ENCODE results near the gene CBFA2T3. TPM values are rescaled to one million over a fixed set of nuclear protein-coding genes. Genes with fewer than 3 reads are reported as not detected.

The CBFA2T3 gene
- polyA plus RNA-seq, 1 experiment, result not detected

DNA sequence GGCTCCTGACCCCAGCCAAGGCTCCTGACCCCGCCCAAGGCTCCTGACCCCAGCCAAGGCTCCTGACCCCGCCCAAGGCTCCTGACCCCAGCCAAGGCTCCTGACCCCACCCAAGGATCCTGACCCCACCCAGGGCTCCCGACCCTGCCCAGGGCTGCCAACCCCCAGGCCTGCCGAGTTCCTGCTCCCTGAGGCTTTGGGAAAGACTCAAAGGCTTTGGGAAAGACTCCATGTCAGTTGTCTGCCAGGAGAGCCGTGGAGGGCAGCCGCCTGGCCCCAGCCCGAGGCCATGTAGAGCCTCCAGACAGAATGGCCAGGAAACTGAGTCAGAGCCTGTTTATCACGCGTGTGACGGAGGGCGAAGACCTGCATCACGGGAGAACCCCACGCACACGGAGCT, 21.1 kb downstream of the CBFA2T3 start:
- CTCF ChIA-PET, result no interaction called here
- TF ChIP-seq, protein P1, sequence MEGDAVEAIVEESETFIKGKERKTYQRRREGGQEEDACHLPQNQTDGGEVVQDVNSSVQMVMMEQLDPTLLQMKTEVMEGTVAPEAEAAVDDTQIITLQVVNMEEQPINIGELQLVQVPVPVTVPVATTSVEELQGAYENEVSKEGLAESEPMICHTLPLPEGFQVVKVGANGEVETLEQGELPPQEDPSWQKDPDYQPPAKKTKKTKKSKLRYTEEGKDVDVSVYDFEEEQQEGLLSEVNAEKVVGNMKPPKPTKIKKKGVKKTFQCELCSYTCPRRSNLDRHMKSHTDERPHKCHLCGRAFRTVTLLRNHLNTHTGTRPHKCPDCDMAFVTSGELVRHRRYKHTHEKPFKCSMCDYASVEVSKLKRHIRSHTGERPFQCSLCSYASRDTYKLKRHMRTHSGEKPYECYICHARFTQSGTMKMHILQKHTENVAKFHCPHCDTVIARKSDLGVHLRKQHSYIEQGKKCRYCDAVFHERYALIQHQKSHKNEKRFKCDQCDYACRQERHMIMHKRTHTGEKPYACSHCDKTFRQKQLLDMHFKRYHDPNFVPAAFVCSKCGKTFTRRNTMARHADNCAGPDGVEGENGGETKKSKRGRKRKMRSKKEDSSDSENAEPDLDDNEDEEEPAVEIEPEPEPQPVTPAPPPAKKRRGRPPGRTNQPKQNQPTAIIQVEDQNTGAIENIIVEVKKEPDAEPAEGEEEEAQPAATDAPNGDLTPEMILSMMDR (IDR thresholded peaks at IDR 0.05; ENCODE audit: low read depth, low read length), result no peak
- peaks cover 27% of the 10 kb centered on the region for H3K27me3 ChIP-seq (ENCODE audit: control insufficient read depth, insufficient read depth, low read length)
- POLR2A ChIA-PET, result no interaction called here
- H3K9me3 ChIP-seq (ENCODE audit: control insufficient read depth, insufficient read depth, low read length), result peaks cover 13% of the 10 kb centered on the region; the same call in 1 of the 2 replicates
- no peak for DNase-seq (ENCODE audit: low read depth, low spot score)
- H3K27ac ChIP-seq (ENCODE audit: low read depth, low read length), result no peak overlapping the region
- H3K4me3 ChIP-seq (ENCODE audit: low read depth, low read length), result no peak overlapping the region

DNA sequence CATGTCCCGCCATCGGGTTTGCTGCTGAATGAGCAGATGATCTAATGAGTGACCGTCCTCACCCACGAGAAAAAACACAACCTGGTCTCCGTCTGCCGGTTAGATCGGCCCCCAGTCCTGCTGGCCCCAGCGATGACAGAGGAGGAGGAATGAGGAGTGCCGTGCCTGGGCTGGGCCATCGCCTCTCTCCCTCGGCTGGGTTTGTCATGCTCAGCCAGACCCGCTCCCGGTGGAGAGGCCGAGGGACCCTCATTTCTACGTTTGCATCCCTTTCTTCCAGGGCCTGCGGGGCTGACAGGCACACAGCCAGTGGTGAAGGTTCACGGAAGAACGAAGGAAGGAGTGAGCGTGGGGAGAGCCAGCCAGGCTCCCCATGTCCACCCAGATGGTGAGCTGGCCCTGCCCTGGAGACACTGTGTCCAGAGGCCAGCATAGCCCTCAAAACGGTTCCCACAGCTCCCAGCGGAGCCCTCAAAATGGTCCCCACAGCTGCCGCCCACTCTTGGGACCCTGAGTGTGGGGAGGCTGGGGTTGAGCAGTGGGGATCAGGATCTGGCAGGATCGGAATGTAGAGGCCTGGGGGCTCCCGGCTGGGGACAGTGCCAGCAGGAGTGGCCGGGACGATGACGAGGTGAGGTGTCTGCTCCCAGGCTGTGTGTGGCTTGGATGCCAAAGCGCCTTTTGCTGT, 23.9 kb downstream of the CBFA2T3 start:
- no peak overlapping the region for H3K27ac ChIP-seq (ENCODE audit: low read depth, low read length)
- TF ChIP-seq, protein P1 (IDR thresholded peaks at IDR 0.05; ENCODE audit: low read depth, low read length), result no peak
- ChIA-PET CTCF (no interaction called here), POLR2A (no interaction called here)
- peaks cover 24% of the 10 kb centered on the region for H3K27me3 ChIP-seq (ENCODE audit: control insufficient read depth, insufficient read depth, low read length)
- no peak for DNase-seq (ENCODE audit: low read depth, low spot score)
- H3K4me3 ChIP-seq (ENCODE audit: low read depth, low read length), result no peak overlapping the region
- peaks cover 13% of the 10 kb centered on the region; the same call in 1 of the 2 replicates for H3K9me3 ChIP-seq (ENCODE audit: control insufficient read depth, insufficient read depth, low read length)

DNA sequence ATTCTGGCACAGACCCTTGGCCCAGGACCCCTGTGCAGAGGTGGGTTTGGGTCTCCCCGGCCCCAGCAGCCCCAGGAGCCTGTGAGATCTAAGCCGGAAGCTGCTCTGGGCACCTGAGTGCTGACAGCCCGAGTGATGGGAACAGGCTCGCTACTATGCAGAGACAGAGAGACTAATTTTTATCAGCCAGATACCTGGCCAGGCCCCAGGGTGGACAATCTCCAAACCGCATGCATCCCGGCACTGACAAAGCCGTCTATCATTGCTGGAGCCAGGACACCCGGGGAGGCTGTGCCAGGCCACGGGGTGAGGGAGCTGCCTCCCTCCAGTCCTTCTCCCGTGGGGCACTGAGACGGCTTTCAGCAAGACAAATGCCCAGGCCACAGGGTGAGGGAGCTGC, 25.0 kb downstream of the CBFA2T3 start:
- Histone ChIP-seq H3K9me3 (ENCODE audit: control insufficient read depth, insufficient read depth, low read length) (peaks cover 13% of the 10 kb centered on the region; the same call in 1 of the 2 replicates), H3K4me3 (ENCODE audit: low read depth, low read length) (no peak overlapping the region), H3K27ac (ENCODE audit: low read depth, low read length) (no peak overlapping the region), H3K27me3 (ENCODE audit: control insufficient read depth, insufficient read depth, low read length) (peaks cover 30% of the 10 kb centered on the region)
- CTCF ChIA-PET, result no interaction called here
- TF ChIP-seq, protein P1 (IDR thresholded peaks at IDR 0.05; ENCODE audit: low read depth, low read length), result no peak
- DNase-seq (ENCODE audit: low read depth, low spot score), result no peak
- POLR2A ChIA-PET, result no interaction called here

DNA sequence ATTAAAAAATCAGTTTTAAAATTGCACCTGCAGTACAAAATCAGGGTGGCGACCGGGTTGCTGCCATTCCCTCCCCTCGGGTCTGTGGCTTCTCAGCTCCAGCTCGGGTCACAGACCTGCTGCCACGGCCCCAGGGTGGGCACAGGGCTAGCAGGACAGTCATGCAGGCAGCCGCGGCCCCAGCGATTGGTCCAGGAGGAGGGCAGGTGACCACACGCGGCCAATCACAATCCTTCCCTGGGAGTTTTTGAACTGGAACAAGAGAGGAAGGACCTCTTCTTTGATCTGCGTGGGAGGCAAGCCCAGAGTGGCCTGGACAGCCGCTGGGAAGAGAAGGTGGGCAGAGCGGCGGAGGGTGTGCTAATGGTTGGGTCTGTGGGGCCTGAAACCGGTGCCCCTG, 25.5 kb downstream of the CBFA2T3 start:
- H3K4me3 ChIP-seq (ENCODE audit: low read depth, low read length), result no peak overlapping the region
- ChIA-PET CTCF (no interaction called here), POLR2A (no interaction called here)
- peaks cover 27% of the 10 kb centered on the region for H3K27me3 ChIP-seq (ENCODE audit: control insufficient read depth, insufficient read depth, low read length)
- DNase-seq (ENCODE audit: low read depth, low spot score), result no peak
- peaks cover 13% of the 10 kb centered on the region; the same call in 1 of the 2 replicates for H3K9me3 ChIP-seq (ENCODE audit: control insufficient read depth, insufficient read depth, low read length)
- H3K27ac ChIP-seq (ENCODE audit: low read depth, low read length), result no peak overlapping the region
- TF ChIP-seq, protein P1 (IDR thresholded peaks at IDR 0.05; ENCODE audit: low read depth, low read length), result no peak

DNA sequence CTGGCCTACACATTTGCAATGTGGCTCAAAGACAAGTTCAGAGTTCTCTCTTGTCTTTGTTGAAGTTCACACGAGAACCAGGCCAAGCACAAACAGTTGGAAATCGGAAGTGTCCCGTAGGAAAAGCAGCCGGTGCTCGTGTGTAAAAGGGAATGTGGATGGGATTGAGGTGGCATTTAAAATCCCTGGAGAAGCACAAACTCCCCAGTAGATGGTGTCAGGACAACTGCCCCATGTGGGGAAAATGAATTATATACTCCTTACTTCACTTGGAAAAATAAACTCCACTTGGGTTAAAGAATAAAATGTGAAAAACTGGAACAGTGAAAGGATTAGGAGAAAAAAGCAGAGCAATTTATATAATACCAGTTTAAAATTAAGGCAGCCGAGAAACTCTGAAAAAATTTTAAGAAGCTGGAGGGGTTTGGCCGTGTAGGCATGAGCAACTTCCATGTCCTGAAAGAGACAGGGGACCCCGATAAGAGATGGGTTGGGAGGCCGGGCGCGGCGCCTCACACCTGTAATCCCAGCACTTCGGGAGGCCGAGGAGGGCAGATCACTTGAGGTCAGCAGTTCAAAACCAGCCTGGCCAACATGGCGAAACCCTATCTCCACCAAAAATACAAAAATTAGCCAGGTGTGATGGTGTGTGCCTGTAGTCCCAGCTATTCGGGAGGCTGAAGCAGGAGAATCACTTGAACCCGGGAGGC, 28.1 kb downstream of the CBFA2T3 start:
- DNase-seq (ENCODE audit: low read depth, low spot score), result no peak
- CTCF ChIA-PET, result interaction anchor here (0.6 kb wide), 1 partner anchor 160 kb away, joined by 3 read pairs; no protein-coding TSS in a partner anchor
- POLR2A ChIA-PET, result no interaction called here

More for the DNA sequence above, 28.1 kb downstream of the CBFA2T3 start:
- Histone ChIP-seq H3K9me3 (ENCODE audit: control insufficient read depth, insufficient read depth, low read length) (peaks cover 8% of the 10 kb centered on the region; the same call in 1 of the 2 replicates), H3K4me3 (ENCODE audit: low read depth, low read length) (no peak overlapping the region), H3K27ac (ENCODE audit: low read depth, low read length) (no peak overlapping the region), H3K27me3 (ENCODE audit: control insufficient read depth, insufficient read depth, low read length) (peaks cover 28% of the 10 kb centered on the region)
- TF ChIP-seq, protein P1 (IDR thresholded peaks at IDR 0.05; ENCODE audit: low read depth, low read length), result peak; percentile 26; the same call in 1 of the 2 replicates

Data from AG04450 (cell line).